H1 (cell line): ENCODE results near the gene MMP1. TPM values are rescaled to one million over a fixed set of nuclear protein-coding genes. Genes with fewer than 3 reads are reported as not detected.
A peak's percentile ranks its signal among the peaks of the same experiment; 100 is the strongest.

Experiments
- CTCF ChIA-PET: fragments of 300-600 bp; sonication (Branson Sonifier 250); formaldehyde crosslinking; loops from one replicate; lab custom pipeline; 2021; ENCODE audit not compliant: partially characterized antibody; lab: Charles Lee
- POLR2A ChIA-PET: fragments of 300-600 bp; sonication (Branson Sonifier 250); formaldehyde crosslinking; loops from one replicate; lab custom pipeline; 2021; ENCODE audit warnings: inconsistent platforms; ENCODE audit not compliant: partially characterized antibody; lab: Charles Lee
- DNase-seq, 2 experiments: peaks; one replicate each; pipeline versions ENCODE4 v3.0.0 to v3.0.0-alpha.2; 2010 to 2022; ENCODE audit warnings: low spot score in 2 of 2, low read depth in 1 of 2, mixed read lengths in 1 of 2
- FAIRE-seq: peaks from 2 replicates; lab custom pipeline; 2011; peaks lifted over from hg19 to GRCh38; lab: Jason Lieb, UNC
- H2AFZ ChIP-seq: 2 replicates; pipeline ENCODE4 v1.8.1; 2012; ENCODE audit warnings: low read length, inconsistent platforms
- H2AK5ac ChIP-seq: 2 replicates; pipeline ENCODE4 v1.6.1; 2013; ENCODE audit warnings: low read depth, low read length
- H2BK120ac ChIP-seq: replicated peaks from 2 replicates; pipeline ENCODE3; 2013; ENCODE audit warnings: low read depth, low read length, inconsistent platforms
- H2BK12ac ChIP-seq: 2 replicates; pipeline ENCODE4 v1.6.1; 2013; ENCODE audit warnings: low read depth, low read length
- H2BK15ac ChIP-seq: 2 replicates; pipeline ENCODE4 v1.6.1; 2013; ENCODE audit warnings: low read length
- H2BK20ac ChIP-seq: 2 replicates; pipeline ENCODE4 v1.6.1; 2013; ENCODE audit warnings: low read length
- H2BK5ac ChIP-seq: 2 replicates; pipeline ENCODE4 v1.6.1; 2013; ENCODE audit warnings: low read depth, low read length
- H3K14ac ChIP-seq: 2 replicates; pipeline ENCODE4 v1.6.1; 2013; ENCODE audit warnings: inconsistent platforms; ENCODE audit not compliant: insufficient read length
- H3K18ac ChIP-seq: 2 replicates; pipeline ENCODE4 v1.6.1; 2013; ENCODE audit warnings: low read length; ENCODE audit errors: extremely low read depth
- H3K23ac ChIP-seq: 2 replicates; pipeline ENCODE4 v1.6.1; 2013; ENCODE audit warnings: inconsistent platforms; ENCODE audit not compliant: insufficient read length
- H3K23me2 ChIP-seq: 2 replicates; pipeline ENCODE4 v1.6.1; 2013; ENCODE audit warnings: low read depth, low read length
- H3K27ac ChIP-seq: 2 replicates; pipeline ENCODE4 v1.6.1; 2011; ENCODE audit warnings: low read depth, low read length, inconsistent platforms
- H3K27me3 ChIP-seq, 4 experiments: replicated peaks in 1 of 4; 1 replicate in 1 of 4; 2 replicates in 3 of 4; pipeline versions ENCODE4 v1.6.1 to v1.8.1; 2011 to 2013; ENCODE audit warnings: low read length in 3 of 4, mild to moderate bottlenecking in 3 of 4, inconsistent platforms in 2 of 4, mixed read lengths in 2 of 4, moderate library complexity in 1 of 4; ENCODE audit not compliant: control insufficient read depth in 3 of 4, insufficient read depth in 3 of 4; ENCODE audit errors: extremely low read depth in 1 of 4
- H3K36me3 ChIP-seq, 4 experiments: 2 replicates each; pipeline versions ENCODE4 v1.6.1 to v1.8.1; 2011 to 2013; ENCODE audit warnings: mild to moderate bottlenecking in 4 of 4, low read length in 3 of 4, moderate library complexity in 2 of 4, control low read depth in 1 of 4, inconsistent platforms in 1 of 4; ENCODE audit not compliant: insufficient read depth in 4 of 4, control insufficient read depth in 2 of 4
- H3K4ac ChIP-seq: replicated peaks from 2 replicates; pipeline ENCODE3; 2013; ENCODE audit warnings: low read length, low read depth, mixed read lengths, inconsistent platforms; ENCODE audit not compliant: insufficient read length
- H3K4me1 ChIP-seq, 4 experiments: replicated peaks in 1 of 4; 1 replicate in 1 of 4; 2 replicates in 3 of 4; pipeline versions ENCODE4 v1.6.1 to v1.8.1; 2011 to 2013; ENCODE audit warnings: low read length in 3 of 4, inconsistent platforms in 2 of 4, mixed read lengths in 1 of 4; ENCODE audit not compliant: insufficient read depth in 4 of 4, control insufficient read depth in 3 of 4
- H3K4me2 ChIP-seq, 2 experiments: 2 replicates each; pipeline versions ENCODE4 v1.6.1 to v1.8.1; 2011 to 2013; ENCODE audit warnings: low read depth in 2 of 2, low read length in 2 of 2, control low read depth in 1 of 2, inconsistent platforms in 1 of 2, mild to moderate bottlenecking in 1 of 2; ENCODE audit not compliant: insufficient read depth in 1 of 2
- H3K4me3 ChIP-seq, 4 experiments: fragments of 200-600, 300-600 bp in 1 of 4; sonication (generic), shearing (Covaris generic), sonication (Bioruptor Twin) in 1 of 4; 2 replicates each; pipeline versions ENCODE4 v1.5.1 to v1.8.1; 2011 to 2016; ENCODE audit warnings: low read length in 4 of 4, low read depth in 3 of 4, control low read depth in 2 of 4, inconsistent platforms in 2 of 4, mild to moderate bottlenecking in 2 of 4, mixed read lengths in 1 of 4, moderate library complexity in 1 of 4; ENCODE audit not compliant: insufficient read depth in 2 of 4; ENCODE audit errors: extremely low read depth in 1 of 4
- H3K56ac ChIP-seq: replicated peaks from 2 replicates; pipeline ENCODE3; 2013; ENCODE audit warnings: low read depth, mild to moderate bottlenecking, mixed read lengths, low read length, inconsistent platforms; ENCODE audit not compliant: insufficient read length
- H3K79me1 ChIP-seq: 2 replicates; pipeline ENCODE4 v1.6.1; 2013; ENCODE audit warnings: low read depth, low read length, control low read depth
- H3K79me2 ChIP-seq, 2 experiments: 2 replicates each; pipeline versions ENCODE4 v1.6.1 to v1.8.1; 2012 to 2013; ENCODE audit warnings: low read length in 2 of 2, mild to moderate bottlenecking in 2 of 2, inconsistent platforms in 1 of 2; ENCODE audit not compliant: insufficient read depth in 2 of 2, control insufficient read depth in 1 of 2
- H3K9ac ChIP-seq, 4 experiments: replicated peaks in 1 of 4; 1 replicate in 1 of 4; 2 replicates in 3 of 4; pipeline versions ENCODE4 v1.6.1 to v1.8.1; 2011 to 2013; ENCODE audit warnings: low read depth in 3 of 4, low read length in 3 of 4, control low read depth in 2 of 4, mild to moderate bottlenecking in 2 of 4, moderate library complexity in 2 of 4, inconsistent platforms in 1 of 4; ENCODE audit errors: extremely low read depth in 1 of 4
- H3K9me3 ChIP-seq, 2 experiments: 2 replicates each; pipeline versions ENCODE4 v1.6.1 to v1.8.1; 2012 to 2013; ENCODE audit warnings: mild to moderate bottlenecking in 2 of 2, moderate library complexity in 2 of 2, control low read depth in 1 of 2, inconsistent platforms in 1 of 2, low read depth in 1 of 2, low read length in 1 of 2, mixed read lengths in 1 of 2; ENCODE audit not compliant: insufficient read depth in 2 of 2
- H4K20me1 ChIP-seq, 2 experiments: replicated peaks in 1 of 2; 2 replicates each; pipeline versions ENCODE3 to v1.8.1; 2011 to 2013; ENCODE audit warnings: inconsistent platforms in 2 of 2, low read length in 2 of 2, mild to moderate bottlenecking in 1 of 2; ENCODE audit not compliant: insufficient read depth in 2 of 2, control insufficient read depth in 1 of 2
- H4K5ac ChIP-seq: 2 replicates; pipeline ENCODE4 v1.6.1; 2013; ENCODE audit warnings: low read length, low read depth, mixed read lengths, inconsistent platforms; ENCODE audit not compliant: insufficient read length
- H4K8ac ChIP-seq: 2 replicates; pipeline ENCODE4 v1.8.0; 2013; ENCODE audit warnings: mild to moderate bottlenecking, moderate library complexity, low read length, inconsistent platforms; ENCODE audit not compliant: insufficient read depth; ENCODE audit errors: extremely low read depth
- H4K91ac ChIP-seq: replicated peaks from 2 replicates; pipeline ENCODE3; 2013; ENCODE audit warnings: low read length, mixed read lengths, inconsistent platforms; ENCODE audit not compliant: insufficient read length
- BACH1 ChIP-seq: IDR thresholded peaks from 2 replicates; pipeline ENCODE4 v1.6.1; 2012; ENCODE audit warnings: low read length, improper control_type of control experiment
- CBX5 ChIP-seq: fragments of 300-800, 300-1000 bp; sonication (generic); IDR thresholded peaks from 2 replicates; pipeline ENCODE4 v1.7.1; 2016; ENCODE audit warnings: antibody characterized with exemption, low read length, low read depth
- CREB1 ChIP-seq: IDR thresholded peaks from 2 replicates; pipeline ENCODE4 v1.6.1; 2012; ENCODE audit warnings: inconsistent platforms
- GABPA ChIP-seq: IDR thresholded peaks from 2 replicates; pipeline ENCODE4 v1.6.1; 2011; ENCODE audit warnings: mild to moderate bottlenecking, low read length, moderate library complexity, borderline replicate concordance; ENCODE audit not compliant: insufficient read depth
- GTF2F1 ChIP-seq: IDR thresholded peaks from 2 replicates; pipeline ENCODE4 v1.6.1; 2012; ENCODE audit warnings: low read depth, low read length, improper control_type of control experiment, borderline replicate concordance
- POLR2AphosphoS5 ChIP-seq: IDR thresholded peaks from 2 replicates; pipeline ENCODE4 v1.6.1; 2011; ENCODE audit warnings: low read depth, low read length
- WGBS, 2 experiments: shearing (Covaris generic) in 1 of 2; methylation state at CpG; one replicate each; pipeline versions ENCODE4 v1.1.6 to v1.1.7; 2013 to 2015; ENCODE audit warnings: low lambda C conversion rate in 2 of 2, mixed read lengths in 2 of 2, inconsistent platforms in 1 of 2, low coverage in 1 of 2, missing lambda C conversion rate in 1 of 2; ENCODE audit not compliant: insufficient replicate concordance in 2 of 2, insufficient coverage in 1 of 2, insufficient read length in 1 of 2; ENCODE audit errors: extremely low coverage in 1 of 2, missing lambda C conversion rate in 1 of 2; 5-methylcytosine and 5-hydroxymethylcytosine counted together
- polyA plus RNA-seq, 7 experiments: library from polyadenylated mRNA; depleted of rRNA in 3 of 7; stranded (reverse) in 5 of 7; unstranded in 2 of 7; fragments of >200 nt in 5 of 7; fragments of 200-250 nt in 2 of 7; gene quantifications; 1 replicate in 5 of 7; 2 replicates in 1 of 7; 4 replicates in 1 of 7; pipeline versions ENCODE4 v1.2.1 to v1.2.3, GENCODE V29; 2011 to 2013; ENCODE audit warnings: missing spikeins in 2 of 7, mixed read lengths in 2 of 7
- total RNA-seq: library from RNA; stranded (reverse); fragmentation: NEBNext Ultra II Directional; extraction: Animal tissue kit (Norgen Biotek cat#: 25700); gene quantifications from 2 replicates; pipeline ENCODE4 v1.2.1, GENCODE V29; 2021

Gene MMP1
- total and polyA plus RNA-seq, 2 of the 8 experiments (the other 6 are each of a cell fraction or from before 2014, with no cell fraction given): not detected

DNA sequence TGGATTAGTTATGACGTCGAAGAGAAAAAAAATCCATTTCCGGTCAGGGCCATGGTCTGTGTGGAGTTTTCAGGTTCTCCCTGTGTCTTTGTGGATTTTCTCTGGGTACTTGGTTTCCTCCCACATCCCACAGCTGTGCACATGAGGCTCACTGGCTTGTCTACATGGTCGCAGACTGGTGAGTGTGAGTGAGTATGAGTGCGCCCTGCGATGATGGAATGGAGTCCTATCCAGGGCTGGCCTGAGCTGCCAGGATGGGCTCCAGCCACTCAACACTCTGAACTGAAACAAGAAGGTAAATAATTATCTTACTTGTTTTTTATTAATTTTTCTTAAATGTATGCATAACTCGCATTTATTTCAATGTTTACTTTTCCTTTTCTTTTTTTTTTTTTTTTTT is 34.7 kb upstream of the MMP1 start:
- Histone ChIP-seq H3K9ac (no peak overlapping the region), H2BK20ac (no peak overlapping the region), H3K18ac (no peak overlapping the region), H3K79me2 (no peaks in the 10 kb centered on the region), H3K27me3 (no peaks in the 10 kb centered on the region; a peak in 2 of 7 replicates), H3K23me2 (no peaks in the 10 kb centered on the region), H3K4me2 (no peak overlapping the region; a peak in 1 of 4 replicates), H3K9me3 (no peaks in the 10 kb centered on the region), H2BK12ac (no peak overlapping the region), H3K23ac (no peak overlapping the region), H2AFZ (no peak overlapping the region), H3K4me3 (no peak overlapping the region), H3K14ac (no peak overlapping the region), H2BK15ac (no peak overlapping the region), H4K91ac (no peak overlapping the region), H3K4me1 (peaks cover 0 to 7% (median 1%) of the 10 kb centered on the region in 4 experiments; a peak in 4 of 7 replicates), H2BK5ac (no peak overlapping the region), H4K8ac (peak overlapping the region; percentile 39; the same call in 1 of the 2 replicates), H3K27ac (no peak overlapping the region), H3K79me1 (no peaks in the 10 kb centered on the region), H3K4ac (no peak overlapping the region), H4K20me1 (no peaks in the 10 kb centered on the region), H4K5ac (no peak overlapping the region), H3K56ac (no peak overlapping the region), H2BK120ac (no peak overlapping the region), H2AK5ac (no peak overlapping the region), H3K36me3 (no peaks in the 10 kb centered on the region)
- no peak for FAIRE-seq
- TF ChIP-seq POLR2AphosphoS5: no peak
- TF ChIP-seq GTF2F1: no peak
- no peak for TF ChIP-seq CREB1
- TF ChIP-seq GABPA: no peak
- TF ChIP-seq CBX5: no peak
- no peak for TF ChIP-seq BACH1
- 88% methylated on average over 7 of the region's 7 CpGs; no CpG with 5 or more reads in 1 of the 2 experiments for WGBS, 2 experiments
- ChIA-PET CTCF (interaction anchor here (3.1 kb wide), 1 partner anchor 108 kb away, joined by 21 read pairs; no protein-coding TSS in a partner anchor), POLR2A (no interaction called here)
- no peak for DNase-seq
